Vagina (tissue), 2 donors: ENCODE results near the gene ZNF839. TPM values are rescaled to one million over a fixed set of nuclear protein-coding genes. Genes with fewer than 3 reads are reported as not detected.

Experiments
- DNase-seq, 2 donors: peaks; one replicate each; pipeline ENCODE4 v3.0.0-alpha.2; 2017; ENCODE audit errors: extremely low spot score in 2 of 2
- H3K27ac ChIP-seq: fragments of 200-600 bp; sonication (generic); one replicate; pipeline ENCODE4 v1.5.1; 2019
- H3K27me3 ChIP-seq: fragments of 200-600 bp; sonication (generic); one replicate; pipeline ENCODE4 v1.5.1; 2019
- H3K36me3 ChIP-seq, 2 donors: fragments of 200-600 bp; sonication (generic); one replicate each; pipeline ENCODE4 v1.5.1; 2017 to 2019
- H3K4me1 ChIP-seq: fragments of 200-600 bp; sonication (generic); one replicate; pipeline ENCODE4 v1.5.1; 2019
- H3K4me3 ChIP-seq, 2 donors: fragments of 200-600 bp; sonication (generic); 1 replicate in 1 of 2; 2 replicates in 1 of 2; pipeline ENCODE4 v1.5.1; 2016 to 2019
- H3K9me3 ChIP-seq: fragments of 200-600 bp; sonication (generic); one replicate; pipeline ENCODE4 v1.5.1; 2019
- CTCF ChIP-seq, 3 experiments: fragments of 450-650 bp in 2 of 3; fragments of 200-600 bp in 1 of 3; sonication (generic) in 1 of 3; IDR thresholded peaks; one replicate each; pipeline ENCODE4 v1.5.1; 2017 to 2019; ENCODE audit warnings: antibody characterized with exemption in 3 of 3, mild to moderate bottlenecking in 2 of 3, moderate library complexity in 2 of 3
- POLR2A ChIP-seq, 2 donors: fragments of 450-650 bp; IDR thresholded peaks; one replicate each; pipeline ENCODE4 v1.6.1; 2017; ENCODE audit warnings: antibody characterized with exemption in 2 of 2, mild to moderate bottlenecking in 2 of 2, moderate library complexity in 2 of 2
- POLR2AphosphoS5 ChIP-seq, 2 donors: sonication (generic); formaldehyde crosslinking; IDR thresholded peaks; one replicate each; pipeline ENCODE4 v1.9.0; 2017; ENCODE audit warnings: antibody characterized with exemption in 2 of 2, mild to moderate bottlenecking in 2 of 2, low read depth in 1 of 2; ENCODE audit not compliant: insufficient read depth in 1 of 2
- intact Hi-C: fragments of 100-400 bp; cut with DNase I; formaldehyde crosslinking; loops from one replicate; pipeline ENCODE4 v1.15.1; 2023
- total RNA-seq: library from RNA; depleted of rRNA; stranded (reverse); fragments of >200 nt; gene quantifications from one replicate; pipeline ENCODE4 v1.2.3, GENCODE V29; 2016

ZNF839 gene
- 4.4 TPM for total RNA-seq

GRCh38 chr14:102319351-102320032 lies at the start of gene ZNF839:
Gene ZNF839, plus strand, starts transcription at chr14:102319746. Its CDS starts 20 bp downstream, at chr14:102319766.
- intact Hi-C loops, result loop anchor here (10.0 kb wide), 1 partner anchor 175 kb away; no protein-coding TSS in a partner anchor
- TF ChIP-seq CTCF (IDR thresholded peaks at IDR 0.05), result no peak
- no peak for TF ChIP-seq POLR2A (IDR thresholded peaks at IDR 0.05)
- TF ChIP-seq POLR2AphosphoS5 (IDR thresholded peaks at IDR 0.05; ENCODE audit: insufficient read depth in 1 of 2, low read depth in 1 of 2), result peak; percentile 81 to 82
- H3K36me3 ChIP-seq, result no peaks in the 10 kb centered on the region
- DNase-seq, result peak in 1 of 2 donors; percentile 93
- H3K27ac ChIP-seq, result peak within 1 kb of the TSS; percentile 98
- H3K9me3 ChIP-seq, result no peaks in the 10 kb centered on the region
- H3K27me3 ChIP-seq, result no peaks in the 10 kb centered on the region
- H3K4me1 ChIP-seq, result peaks cover 43% of the 10 kb centered on the region
- H3K4me3 ChIP-seq, result peak within 1 kb of the TSS; percentile 73 to 80

- Histone ChIP-seq H3K36me3 (no peaks in the 10 kb centered on the region), H3K27me3 (no peaks in the 10 kb centered on the region), H3K4me3 (no peak overlapping the region), H3K4me1 (no peaks in the 10 kb centered on the region), H3K27ac (no peak overlapping the region), H3K9me3 (no peaks in the 10 kb centered on the region)
- intact Hi-C loops, result no loop called here
- TF ChIP-seq CTCF (IDR thresholded peaks at IDR 0.05) (no peak), POLR2A (IDR thresholded peaks at IDR 0.05) (no peak), POLR2AphosphoS5 (IDR thresholded peaks at IDR 0.05; ENCODE audit: insufficient read depth in 1 of 2, low read depth in 1 of 2) (no peak)
- DNase-seq, result no peak
Observed at GRCh38 chr14:102272392-102272791, 47.2 kb upstream of the ZNF839 start.

DNA sequence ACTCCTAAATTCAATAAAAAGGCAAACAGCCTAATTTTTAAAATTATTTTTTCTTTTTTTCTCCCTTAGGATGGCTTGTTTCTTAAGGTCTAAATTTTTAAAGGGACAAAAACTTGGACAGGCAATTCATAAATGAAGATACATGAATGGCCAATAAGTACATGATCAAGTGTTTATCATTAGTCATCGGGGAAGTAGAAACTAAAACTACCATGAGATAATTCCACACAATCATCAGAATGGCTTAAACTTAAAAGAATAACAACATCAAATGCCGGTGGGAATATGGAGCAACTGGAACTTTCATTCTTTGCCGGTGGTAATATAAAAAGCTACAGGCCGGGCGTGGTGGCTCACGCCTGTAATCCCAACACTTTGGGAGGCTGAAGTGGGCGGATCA lies 43.7 kb upstream of the ZNF839 start:
- Histone ChIP-seq H3K9me3 (no peaks in the 10 kb centered on the region), H3K36me3 (no peaks in the 10 kb centered on the region), H3K4me3 (no peak overlapping the region), H3K27me3 (no peaks in the 10 kb centered on the region), H3K27ac (no peak overlapping the region), H3K4me1 (no peaks in the 10 kb centered on the region)
- TF ChIP-seq POLR2A (IDR thresholded peaks at IDR 0.05) (no peak), POLR2AphosphoS5 (IDR thresholded peaks at IDR 0.05; ENCODE audit: insufficient read depth in 1 of 2, low read depth in 1 of 2) (no peak), CTCF (IDR thresholded peaks at IDR 0.05) (no peak)
- DNase-seq, result no peak
- intact Hi-C loops, result no loop called here

DNA sequence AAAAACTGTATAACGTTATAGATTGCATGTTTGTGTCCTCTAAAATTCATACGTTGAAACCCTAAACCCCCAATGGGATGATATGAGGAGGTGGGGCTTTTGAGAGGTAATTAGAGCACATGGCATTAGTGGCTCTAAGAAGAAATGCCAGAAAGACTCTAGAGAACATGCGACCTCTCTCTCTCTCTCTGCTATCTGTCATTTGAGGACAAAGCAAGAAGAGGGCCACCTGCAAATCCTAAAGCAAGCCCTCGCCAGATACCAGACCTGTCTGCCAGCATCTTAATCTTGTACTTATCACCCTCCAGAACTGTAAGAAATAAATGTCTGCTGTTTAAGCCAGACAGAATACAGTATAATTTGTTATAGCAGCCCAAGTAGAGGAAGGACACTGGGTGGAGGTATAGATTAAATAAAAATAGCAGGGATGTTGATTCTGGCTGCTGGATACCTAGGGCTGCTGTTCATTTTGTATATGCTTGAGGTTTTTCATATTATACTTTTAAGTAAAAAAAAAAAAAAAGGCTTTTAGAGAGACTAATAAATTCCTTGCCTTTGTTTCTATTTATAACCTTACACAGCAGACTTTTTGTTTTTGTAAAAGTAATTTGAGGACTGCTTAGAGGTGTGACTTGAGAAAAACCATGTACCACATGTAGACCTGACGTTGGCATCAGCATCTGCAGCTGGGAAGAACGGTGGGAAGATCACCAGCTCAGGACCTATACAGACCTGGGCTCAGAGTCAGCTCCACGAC lies 41.5 kb upstream of the ZNF839 start:
- no peak for TF ChIP-seq POLR2A (IDR thresholded peaks at IDR 0.05)
- Histone ChIP-seq H3K4me1 (no peaks in the 10 kb centered on the region), H3K36me3 (peaks cover 0 to 4% of the 10 kb centered on the region in 2 donors), H3K9me3 (no peaks in the 10 kb centered on the region), H3K27me3 (no peaks in the 10 kb centered on the region), H3K4me3 (no peak overlapping the region), H3K27ac (no peak overlapping the region)
- DNase-seq, result no peak
- intact Hi-C loops, result no loop called here

- no peak for TF ChIP-seq CTCF (IDR thresholded peaks at IDR 0.05)
- TF ChIP-seq POLR2AphosphoS5 (IDR thresholded peaks at IDR 0.05; ENCODE audit: insufficient read depth in 1 of 2, low read depth in 1 of 2), result no peak
- no peak for TF ChIP-seq POLR2A (IDR thresholded peaks at IDR 0.05)
- Histone ChIP-seq H3K27ac (no peak overlapping the region), H3K27me3 (no peaks in the 10 kb centered on the region), H3K4me3 (no peak overlapping the region), H3K4me1 (no peaks in the 10 kb centered on the region), H3K9me3 (no peaks in the 10 kb centered on the region), H3K36me3 (peaks cover 0 to 4% of the 10 kb centered on the region in 2 donors)
- DNase-seq, result no peak
- intact Hi-C loops, result no loop called here
Observed at GRCh38 chr14:102278631-102278935, 41.0 kb upstream of the ZNF839 start.
